ENCODE data around the gene TSSC4. TPM values are rescaled to one million over a fixed set of nuclear protein-coding genes. Genes with fewer than 3 reads are reported as not detected.

The TSSC4 gene
- total and polyA plus RNA-seq, 8 donors = 20.1 to 47.6 (median 29.0) TPM

DNA sequence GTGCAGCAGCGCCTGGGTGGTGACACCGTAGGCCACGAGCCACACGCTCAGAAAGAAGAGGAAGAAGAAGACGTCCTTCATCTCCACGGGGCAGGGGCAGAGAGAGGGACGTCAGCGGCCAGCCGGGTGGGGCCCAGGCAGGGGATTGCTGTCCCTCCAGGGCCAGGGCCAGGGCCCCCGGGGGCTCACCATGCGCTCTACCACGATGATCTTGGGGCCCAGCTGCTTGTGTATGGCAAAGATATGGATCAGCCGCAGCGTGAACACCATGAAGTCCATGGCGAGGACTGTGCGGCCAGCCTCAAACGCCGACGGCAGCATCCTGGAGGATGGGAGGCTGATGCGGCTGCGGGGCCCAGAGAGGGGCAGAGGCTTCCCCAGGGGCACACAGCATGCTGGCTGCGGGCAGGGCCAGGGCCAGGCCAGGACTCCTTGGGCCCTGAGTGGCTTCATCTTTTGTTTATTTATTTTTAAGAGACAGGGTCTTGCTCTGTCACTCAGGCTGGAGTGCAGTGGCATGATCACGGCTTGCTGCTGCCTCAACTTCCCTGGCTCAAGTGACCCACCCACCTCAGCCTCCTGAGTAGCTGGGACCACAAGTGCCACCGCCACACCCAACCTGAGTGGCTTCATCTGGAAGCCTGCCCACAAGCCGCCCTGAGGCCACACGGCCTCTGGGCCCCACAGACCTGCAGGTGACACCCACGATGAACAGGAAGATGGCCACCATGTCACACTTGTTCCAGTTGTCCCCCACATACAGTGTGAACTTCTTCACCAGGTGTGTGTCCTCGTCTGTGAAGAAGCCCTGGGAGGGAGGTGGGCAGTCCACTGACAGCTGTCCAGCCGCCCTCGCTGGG is 11.1 kb downstream of the TSSC4 start:
- H3K4me1 ChIP-seq = no peaks in the 10 kb centered on the region
- H3K9me3 ChIP-seq = no peaks in the 10 kb centered on the region
- ATAC-seq (no peak), DNase-seq (no peak)
- H3K36me3 ChIP-seq = no peaks in the 10 kb centered on the region
- intact Hi-C loops (cut with DNase I) = loop anchor here in 1 of 2 donors (10.0 kb wide), 1 partner anchor 107 kb away; the partner anchor contains the start of genes C11orf21 and TSPAN32
- no peak overlapping the region for H3K27ac ChIP-seq
- H3K4me3 ChIP-seq = no peak overlapping the region
- peaks cover 0 to 28% of the 10 kb centered on the region in 2 donors for H3K27me3 ChIP-seq
- TF ChIP-seq, protein P1, sequence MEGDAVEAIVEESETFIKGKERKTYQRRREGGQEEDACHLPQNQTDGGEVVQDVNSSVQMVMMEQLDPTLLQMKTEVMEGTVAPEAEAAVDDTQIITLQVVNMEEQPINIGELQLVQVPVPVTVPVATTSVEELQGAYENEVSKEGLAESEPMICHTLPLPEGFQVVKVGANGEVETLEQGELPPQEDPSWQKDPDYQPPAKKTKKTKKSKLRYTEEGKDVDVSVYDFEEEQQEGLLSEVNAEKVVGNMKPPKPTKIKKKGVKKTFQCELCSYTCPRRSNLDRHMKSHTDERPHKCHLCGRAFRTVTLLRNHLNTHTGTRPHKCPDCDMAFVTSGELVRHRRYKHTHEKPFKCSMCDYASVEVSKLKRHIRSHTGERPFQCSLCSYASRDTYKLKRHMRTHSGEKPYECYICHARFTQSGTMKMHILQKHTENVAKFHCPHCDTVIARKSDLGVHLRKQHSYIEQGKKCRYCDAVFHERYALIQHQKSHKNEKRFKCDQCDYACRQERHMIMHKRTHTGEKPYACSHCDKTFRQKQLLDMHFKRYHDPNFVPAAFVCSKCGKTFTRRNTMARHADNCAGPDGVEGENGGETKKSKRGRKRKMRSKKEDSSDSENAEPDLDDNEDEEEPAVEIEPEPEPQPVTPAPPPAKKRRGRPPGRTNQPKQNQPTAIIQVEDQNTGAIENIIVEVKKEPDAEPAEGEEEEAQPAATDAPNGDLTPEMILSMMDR (IDR thresholded peaks at IDR 0.05) = no peak

DNA sequence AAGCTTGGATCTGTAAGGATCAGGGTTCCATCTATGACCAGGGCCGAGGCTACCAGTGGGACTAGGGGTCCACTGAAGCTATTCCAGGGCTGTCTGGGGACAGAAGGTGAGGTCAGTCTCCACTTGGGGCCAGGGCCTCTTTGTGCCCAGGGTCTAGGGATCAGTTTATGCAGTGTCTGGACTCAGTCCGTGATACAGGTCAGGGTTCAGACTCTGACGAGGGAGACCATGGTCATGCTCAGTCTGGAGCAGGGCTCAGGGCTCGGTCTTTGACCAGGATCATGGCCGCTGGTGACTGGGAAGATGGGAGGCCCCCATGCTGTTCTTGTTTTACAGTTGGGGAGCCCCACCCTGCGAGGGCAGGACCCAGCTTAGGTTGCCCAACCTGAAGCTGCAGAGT is 11.8 kb downstream of the TSSC4 start:
- Histone ChIP-seq H3K36me3 (no peaks in the 10 kb centered on the region), H3K27ac (no peak overlapping the region), H3K4me3 (no peak overlapping the region), H3K4me1 (no peaks in the 10 kb centered on the region), H3K9me3 (no peaks in the 10 kb centered on the region), H3K27me3 (peaks cover 0 to 28% of the 10 kb centered on the region in 2 donors)
- TF ChIP-seq, protein P1 (IDR thresholded peaks at IDR 0.05) = no peak
- DNase-seq = no peak
- intact Hi-C loops (cut with DNase I) = loop anchor here in 1 of 2 donors (10.0 kb wide), 1 partner anchor 108 kb away; the partner anchor contains the start of genes C11orf21 and TSPAN32
- ATAC-seq = no peak

DNA sequence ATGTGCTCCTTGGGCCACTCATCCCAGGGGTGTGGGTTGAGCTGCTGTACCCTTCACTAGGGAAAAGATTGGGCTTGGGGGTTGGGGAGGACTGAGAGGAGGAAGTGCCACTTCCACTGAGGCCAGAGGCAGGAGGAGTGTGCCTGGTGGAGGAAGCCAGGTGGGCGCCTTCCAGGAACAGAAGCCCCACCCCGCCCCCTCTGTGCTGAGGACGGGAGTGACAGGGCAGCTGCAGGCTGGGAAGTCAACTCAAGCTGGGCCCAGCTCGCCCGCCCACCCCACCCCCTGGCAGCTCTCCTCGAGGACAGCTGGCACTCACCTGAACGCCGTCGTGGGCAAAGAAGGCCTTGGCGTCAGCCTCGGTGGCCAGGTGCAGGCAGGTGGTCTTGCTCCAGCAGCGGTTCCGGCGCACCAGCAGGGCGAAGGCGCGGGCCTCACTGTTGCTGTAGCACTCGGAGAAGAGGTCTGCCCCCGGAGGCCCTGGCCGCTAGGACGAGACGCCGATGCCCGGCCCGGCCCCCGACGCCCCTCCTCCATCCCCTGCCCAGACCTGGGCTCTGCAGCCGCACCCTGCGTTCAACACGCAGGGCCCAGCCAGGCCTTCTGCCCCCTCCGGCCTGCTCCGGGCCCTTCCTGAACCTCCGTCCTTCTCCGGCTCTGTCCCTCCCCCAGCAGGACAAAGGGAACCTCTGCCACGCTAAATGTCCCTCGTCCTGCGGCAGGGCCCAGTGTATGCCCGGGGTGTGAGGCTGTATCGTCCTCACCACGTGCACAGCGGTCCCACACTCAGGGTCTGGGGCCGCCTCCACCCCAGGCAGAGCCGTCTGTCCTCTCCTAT is 13.4 kb downstream of the TSSC4 start:
- TF ChIP-seq, protein P1 (IDR thresholded peaks at IDR 0.05) = no peak
- no peaks in the 10 kb centered on the region for H3K4me1 ChIP-seq
- H3K4me3 ChIP-seq = no peak overlapping the region
- H3K27me3 ChIP-seq = peaks cover 0 to 28% of the 10 kb centered on the region in 2 donors
- H3K27ac ChIP-seq = no peak overlapping the region
- no peaks in the 10 kb centered on the region for H3K9me3 ChIP-seq
- DNase-seq (peak in 1 of 4 donors; percentile 80), ATAC-seq (no peak)
- H3K36me3 ChIP-seq = no peaks in the 10 kb centered on the region
- intact Hi-C loops (cut with DNase I) = loop anchor here in 1 of 2 donors (10.0 kb wide), 1 partner anchor 109 kb away; the partner anchor contains the start of genes C11orf21 and TSPAN32

DNA sequence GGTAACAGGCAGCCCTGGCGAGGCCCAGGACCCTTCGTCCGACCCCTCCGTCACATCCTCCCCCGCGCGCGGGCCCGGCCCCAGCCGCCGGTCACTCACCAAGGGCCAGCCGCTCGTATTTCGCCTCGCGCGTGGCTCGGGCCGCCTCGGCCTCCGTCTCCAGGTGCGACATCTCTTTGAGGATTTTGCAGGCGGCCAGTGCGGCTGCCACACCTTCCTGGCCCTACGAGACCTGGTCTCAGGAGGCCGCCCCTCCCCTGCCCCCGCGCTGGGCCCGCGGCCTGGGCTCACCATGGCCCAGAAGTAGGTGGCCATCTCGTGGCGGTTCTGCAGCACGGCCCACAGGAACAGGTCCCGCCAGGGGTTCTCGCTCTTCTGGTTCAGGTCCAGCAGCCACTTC is 14.1 kb downstream of the TSSC4 start:
- Histone ChIP-seq H3K27me3 (peaks cover 0 to 23% of the 10 kb centered on the region in 2 donors), H3K9me3 (no peaks in the 10 kb centered on the region), H3K27ac (no peak overlapping the region), H3K36me3 (no peaks in the 10 kb centered on the region), H3K4me3 (no peak overlapping the region), H3K4me1 (peaks cover 0 to under 1% of the 10 kb centered on the region in 2 donors)
- peak in 1 of 4 donors; percentile 68 for DNase-seq
- ATAC-seq = no peak
- intact Hi-C loops (cut with DNase I) = loop anchor here in 1 of 2 donors (10.0 kb wide), 1 partner anchor 110 kb away; the partner anchor contains the start of genes C11orf21 and TSPAN32
- TF ChIP-seq, protein P1 (IDR thresholded peaks at IDR 0.05) = no peak

Measured in left lung (tissue), 10 donors.